D721Med (cell line): ENCODE measurements around the gene TMEM54.

Experiments used
- DNase-seq: peaks from one replicate; pipeline ENCODE4 v3.0.0; 2011; ENCODE audit warnings: low spot score; ENCODE audit not compliant: insufficient read length
- FAIRE-seq: peaks from 2 replicates; lab custom pipeline; 2011; peaks lifted over from hg19 to GRCh38; lab: Jason Lieb, UNC
- CTCF ChIP-seq: IDR thresholded peaks from 2 replicates; pipeline ENCODE4 v1.5.1; 2012; ENCODE audit warnings: mild to moderate bottlenecking, control low read depth; ENCODE audit not compliant: insufficient read depth; ENCODE audit errors: missing control alignments

TMEM54 gene

GRCh38 chr1:32899586-32900296, 1.4 kb downstream of the TMEM54 start:
- FAIRE-seq, result no peak
- DNase-seq, result no peak
- no peak for TF ChIP-seq CTCF

GRCh38 chr1:32898958-32899357, 2.2 kb downstream of the TMEM54 start:
- FAIRE-seq (no peak), DNase-seq (no peak)
- TF ChIP-seq CTCF, result no peak

GRCh38 chr1:32898056-32898455, 3.1 kb downstream of the TMEM54 start:
- TF ChIP-seq CTCF, result no peak
- DNase-seq (no peak), FAIRE-seq (no peak)

GRCh38 chr1:32897082-32898049, 3.8 kb downstream of the TMEM54 start:
- no peak for TF ChIP-seq CTCF
- no peak for FAIRE-seq
- DNase-seq, result no peak

GRCh38 chr1:32896451-32896850, 4.7 kb downstream of the TMEM54 start:
- no peak for FAIRE-seq
- no peak for TF ChIP-seq CTCF

GRCh38 chr1:32895325-32896215, 5.6 kb downstream of the TMEM54 start:
- FAIRE-seq (no peak), DNase-seq (no peak)
- no peak for TF ChIP-seq CTCF

More at GRCh38 chr1:32896451-32896850, 4.7 kb downstream of the TMEM54 start:
- no peak for DNase-seq
